Astrocyte of the cerebellum (primary cell): ENCODE data around the gene CPT2.

ENCODE experiments used
- DNase-seq: peaks from one replicate; pipeline ENCODE4 v3.0.0-alpha.2; 2011; ENCODE audit warnings: low read depth
- H3K4me3 ChIP-seq: 2 replicates; pipeline ENCODE4 v1.5.1; 2011; ENCODE audit warnings: mild to moderate bottlenecking, low read depth, low read length, moderate library complexity
- CTCF ChIP-seq: IDR thresholded peaks from 2 replicates; pipeline ENCODE4 v1.5.1; 2012; ENCODE audit warnings: low read length, low read depth, moderate library complexity, mild to moderate bottlenecking; ENCODE audit errors: missing control alignments
- in situ Hi-C: cut with HindIII; loops from 2 replicates; pipeline ENCODE4 v1.10.0; 2017; ENCODE audit warnings: low sequenced_read_pairs

CPT2 gene

DNA sequence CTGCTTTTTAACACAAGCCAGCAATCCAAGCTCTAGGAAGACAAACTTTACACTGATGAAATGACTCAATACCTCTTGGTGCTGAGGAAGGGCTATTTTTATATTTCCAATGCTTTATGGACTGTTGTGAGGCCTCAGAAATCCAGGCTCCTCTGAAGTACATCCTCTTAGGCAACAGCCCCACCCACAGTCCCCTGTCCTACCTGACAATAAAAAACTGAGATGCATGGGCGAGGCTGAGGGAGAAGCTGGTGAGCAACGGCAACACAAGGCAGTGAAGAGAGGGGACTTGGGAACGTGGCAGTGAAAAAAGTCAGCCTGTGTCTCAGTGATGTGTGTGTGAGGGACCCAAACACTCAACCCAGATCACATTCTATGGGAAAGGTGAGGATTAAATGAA lies 10.1 kb upstream of the CPT2 start:
- no peak for DNase-seq
- TF ChIP-seq CTCF = no peak
- in situ Hi-C loops = no loop called here
- H3K4me3 ChIP-seq = no peak overlapping the region

DNA sequence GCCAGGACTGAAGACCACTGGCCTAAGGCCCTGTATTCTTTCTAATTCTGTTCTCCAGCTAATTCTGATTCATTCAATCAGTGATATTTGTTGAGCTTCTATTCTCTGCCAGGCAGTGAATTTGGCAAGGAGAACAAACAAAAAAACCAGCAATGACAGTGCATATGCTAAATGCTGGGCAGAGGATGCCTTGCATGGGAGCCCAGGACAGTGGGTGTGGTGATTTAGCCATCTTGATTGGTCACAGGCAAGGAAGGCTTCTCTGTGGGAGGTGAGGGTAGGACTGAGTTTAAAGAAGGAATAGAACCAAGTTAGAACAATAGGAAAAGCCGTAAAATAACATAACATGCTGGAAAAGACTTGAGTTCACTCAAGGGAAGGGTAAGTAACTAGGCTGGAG lies 9.2 kb upstream of the CPT2 start:
- in situ Hi-C loops = no loop called here
- H3K4me3 ChIP-seq = no peak overlapping the region
- no peak for TF ChIP-seq CTCF
- no peak for DNase-seq

DNA sequence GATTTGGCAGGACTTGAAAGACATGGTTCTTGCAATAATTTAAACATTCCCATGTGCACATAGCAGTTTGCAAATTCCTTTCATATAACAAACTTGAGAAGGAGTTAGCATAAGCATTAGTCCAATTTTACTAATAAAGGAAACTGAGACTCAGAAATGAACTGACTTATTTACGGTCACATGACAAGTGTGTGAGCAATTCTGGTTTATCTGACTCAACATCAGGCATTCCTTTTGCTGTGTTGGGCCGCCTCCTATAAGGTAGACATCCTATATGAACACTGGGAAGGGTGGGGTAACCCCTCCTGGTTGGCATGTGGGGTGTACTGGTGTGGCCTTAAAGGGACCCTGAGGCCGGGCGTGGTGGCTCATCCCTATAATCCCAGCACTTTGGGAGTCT lies 8.5 kb upstream of the CPT2 start:
- DNase-seq = no peak
- in situ Hi-C loops = no loop called here
- no peak for TF ChIP-seq CTCF
- no peak overlapping the region for H3K4me3 ChIP-seq

GRCh38 chr1:53189061-53189460 lies 7.6 kb upstream of the CPT2 start:
- in situ Hi-C loops = no loop called here
- no peak overlapping the region for H3K4me3 ChIP-seq
- no peak for DNase-seq
- no peak for TF ChIP-seq CTCF

- no peak for TF ChIP-seq CTCF
- in situ Hi-C loops = no loop called here
- no peak for DNase-seq
- H3K4me3 ChIP-seq = no peak overlapping the region
Observed at GRCh38 chr1:53190210-53190611, 6.4 kb upstream of the CPT2 start.

DNA sequence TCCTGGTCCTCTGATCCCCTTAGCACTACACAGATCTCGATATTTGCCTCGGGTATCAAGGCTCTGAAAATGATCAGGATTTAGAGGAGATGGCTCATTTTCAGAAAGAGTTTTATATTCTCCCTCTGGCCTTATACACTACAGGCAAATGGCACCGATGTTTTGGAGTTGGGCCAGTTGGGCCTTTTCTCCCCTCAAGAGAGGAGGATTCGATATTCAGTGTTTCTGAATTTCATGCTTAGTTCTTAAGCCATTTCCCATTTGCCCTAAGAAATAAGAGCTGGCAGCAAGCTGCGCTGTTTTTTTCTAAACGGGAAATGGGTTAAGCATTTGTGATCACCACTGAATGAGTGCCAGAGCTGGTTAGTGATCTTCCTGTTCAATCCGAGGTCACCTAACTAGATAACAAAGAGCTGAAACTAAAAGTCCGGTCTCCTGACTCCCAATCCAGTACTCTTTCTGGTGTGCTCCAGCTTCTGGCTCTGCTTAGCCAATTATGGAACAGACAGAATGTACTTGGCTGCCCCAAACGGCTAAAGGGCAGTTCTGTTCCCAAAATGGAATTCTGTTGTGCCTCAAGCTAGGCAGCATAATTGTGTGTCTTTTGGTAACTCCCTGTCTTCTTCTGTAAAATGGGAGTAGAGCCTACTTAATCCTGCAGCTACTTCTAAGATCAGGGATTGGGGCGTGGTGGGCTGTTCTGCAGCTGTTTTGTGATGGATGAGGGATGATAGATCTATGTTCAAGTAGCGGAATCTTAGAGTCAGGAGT lies 1.2 kb upstream of the CPT2 start:
- H3K4me3 ChIP-seq = no peak overlapping the region
- in situ Hi-C loops = no loop called here
- DNase-seq = no peak
- TF ChIP-seq CTCF = no peak

DNA sequence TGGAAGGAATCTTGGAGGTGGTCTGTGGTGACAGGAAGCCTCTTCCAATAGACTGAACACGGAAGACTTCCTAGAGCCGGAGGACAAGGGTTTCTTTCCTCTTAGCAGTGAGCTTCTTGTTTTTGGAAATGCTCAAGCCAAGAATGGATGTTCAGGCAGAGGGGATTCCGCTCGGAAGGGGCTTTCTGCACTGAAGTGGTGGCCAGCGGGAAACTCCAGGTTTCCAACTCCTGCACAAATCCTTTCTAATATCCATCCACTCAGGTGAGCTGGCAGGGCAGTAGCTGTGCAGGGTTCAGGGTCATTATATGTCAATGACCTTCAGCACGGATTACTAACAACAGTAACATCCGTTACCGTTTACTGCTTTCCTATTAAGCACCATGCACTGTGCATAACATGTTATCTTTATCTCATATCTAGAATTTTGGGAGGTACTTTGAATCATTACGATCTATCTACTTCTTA lies 573 bp upstream of the CPT2 start:
- H3K4me3 ChIP-seq = peak overlapping the region; percentile 77
- no peak for DNase-seq
- in situ Hi-C loops = no loop called here
- no peak for TF ChIP-seq CTCF
